ENCODE data around the gene DENND1A.

Gene DENND1A

DNA sequence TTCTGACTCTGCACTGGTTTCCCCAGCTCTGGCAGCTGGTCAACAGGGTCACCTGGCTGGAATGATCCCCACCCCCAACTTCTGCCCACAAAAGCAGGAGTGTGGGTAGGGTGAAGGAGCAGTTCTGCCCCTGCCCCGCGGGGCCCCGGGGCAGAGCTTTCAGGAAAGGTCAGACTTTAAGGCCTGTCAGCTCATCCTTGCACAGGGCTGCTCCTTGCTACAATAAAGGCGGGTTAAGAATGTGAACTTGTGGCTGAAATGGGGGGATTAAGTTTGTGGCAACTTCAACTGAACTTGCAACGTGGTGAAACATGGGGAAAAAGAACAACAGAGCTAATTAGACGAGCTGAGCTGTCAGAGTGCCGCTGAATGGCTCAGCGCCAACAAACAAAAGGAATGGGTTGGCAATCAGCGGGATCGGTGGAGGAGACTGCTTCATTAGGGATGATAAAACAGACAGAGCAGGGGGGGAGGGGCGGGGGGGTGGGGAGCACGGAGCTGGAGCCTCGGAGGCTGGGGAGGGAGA lies 523.2 kb downstream of the DENND1A start:
- H2BK15ac ChIP-seq (ENCODE audit: low read length): no peak overlapping the region
- no peak overlapping the region for H2BK5ac ChIP-seq (ENCODE audit: low read length)
- peaks cover 0 to 2% (median 0%) of the 10 kb centered on the region in 3 experiments for H3K27me3 ChIP-seq (ENCODE audit: control insufficient read depth in 3 of 3, insufficient read depth in 3 of 3, low read depth in 1 of 3, low read length in 3 of 3)
- no peak overlapping the region for H2BK120ac ChIP-seq (ENCODE audit: low read depth, low read length)
- H4K91ac ChIP-seq (ENCODE audit: low read depth, low read length, poor library complexity): no peak overlapping the region
- H3K4me2 ChIP-seq (ENCODE audit: insufficient read depth, low read length, poor library complexity, severe bottlenecking): peak overlapping the region; percentile 35
- H4K8ac ChIP-seq (ENCODE audit: low read depth, low read length): no peak overlapping the region
- no peak overlapping the region for H3K14ac ChIP-seq (ENCODE audit: low read length)
- peaks cover 26 to 48% of the 10 kb centered on the region in 2 donors for H3K4me1 ChIP-seq (ENCODE audit: control insufficient read depth in 2 of 2, insufficient read depth in 1 of 2, low read depth in 1 of 2, low read length in 2 of 2)
- H2AK5ac ChIP-seq (ENCODE audit: low read depth, low read length): no peak overlapping the region
- H3K9ac ChIP-seq (ENCODE audit: low read depth, low read length, poor library complexity): no peak overlapping the region
- H3K18ac ChIP-seq (ENCODE audit: low read length): no peak overlapping the region
- DNase-seq (ENCODE audit: low spot score): peak; percentile 60
- H3K23ac ChIP-seq (ENCODE audit: low read depth, low read length, poor library complexity): no peak overlapping the region
- H3K79me1 ChIP-seq (ENCODE audit: low read depth, low read length): no peaks in the 10 kb centered on the region
- H3K4me3 ChIP-seq (ENCODE audit: low read length in 2 of 2): peak overlapping the region in 1 of 2 donors; percentile 19
- H2BK12ac ChIP-seq (ENCODE audit: low read length): no peak overlapping the region
- H2AFZ ChIP-seq (ENCODE audit: low read length): peak overlapping the region; percentile 68
- no peaks in the 10 kb centered on the region for H3K9me3 ChIP-seq (replicated peaks in 1 of 2; ENCODE audit: control insufficient read depth in 2 of 2, insufficient read depth in 1 of 2, low read depth in 1 of 2, low read length in 2 of 2)
- no peak overlapping the region for H3K27ac ChIP-seq (replicated peaks; ENCODE audit: low read length)
- H3K36me3 ChIP-seq (replicated peaks in 1 of 2; ENCODE audit: control insufficient read depth in 2 of 2, insufficient read depth in 2 of 2, low read length in 2 of 2): no peaks in the 10 kb centered on the region
- WGBS, 2 donors (ENCODE audit: extremely low coverage in 2 of 2, insufficient read length in 2 of 2, insufficient replicate concordance in 1 of 2): no CpG with 5 or more reads among the region's 13 CpGs
- no peak overlapping the region for H3K4ac ChIP-seq (ENCODE audit: low read length)

DNA sequence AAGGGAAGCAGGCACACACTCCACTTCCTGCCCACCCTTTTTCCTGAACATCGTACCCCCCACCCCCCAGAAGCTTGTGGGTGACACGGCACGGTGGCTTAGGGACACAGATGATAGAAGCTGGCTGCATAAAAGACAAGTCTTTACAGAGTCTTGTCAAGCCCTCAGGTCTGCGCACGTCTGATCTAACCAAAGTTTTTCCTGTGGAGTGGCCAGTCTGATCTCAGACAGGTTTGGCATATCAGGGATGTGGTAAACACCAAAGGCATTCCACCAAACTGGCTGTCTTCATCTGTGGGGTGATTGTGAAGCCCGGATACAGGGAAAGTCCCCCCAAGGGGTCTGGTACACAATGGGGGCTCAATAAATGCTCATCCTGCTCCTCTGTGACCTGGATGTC lies 523.9 kb downstream of the DENND1A start:
- H4K8ac ChIP-seq (ENCODE audit: low read depth, low read length): no peak overlapping the region
- H3K9ac ChIP-seq (ENCODE audit: low read depth, low read length, poor library complexity): no peak overlapping the region
- H2BK5ac ChIP-seq (ENCODE audit: low read length): no peak overlapping the region
- no peaks in the 10 kb centered on the region for H3K36me3 ChIP-seq (replicated peaks in 1 of 2; ENCODE audit: control insufficient read depth in 2 of 2, insufficient read depth in 2 of 2, low read length in 2 of 2)
- no peak overlapping the region for H4K91ac ChIP-seq (ENCODE audit: low read depth, low read length, poor library complexity)
- no peak overlapping the region for H2BK12ac ChIP-seq (ENCODE audit: low read length)
- no peak overlapping the region for H2AK5ac ChIP-seq (ENCODE audit: low read depth, low read length)
- peaks cover 26 to 51% of the 10 kb centered on the region in 2 donors for H3K4me1 ChIP-seq (ENCODE audit: control insufficient read depth in 2 of 2, insufficient read depth in 1 of 2, low read depth in 1 of 2, low read length in 2 of 2)
- H3K14ac ChIP-seq (ENCODE audit: low read length): no peak overlapping the region
- H3K4ac ChIP-seq (ENCODE audit: low read length): no peak overlapping the region
- H2BK120ac ChIP-seq (ENCODE audit: low read depth, low read length): no peak overlapping the region
- no peaks in the 10 kb centered on the region for H3K9me3 ChIP-seq (replicated peaks in 1 of 2; ENCODE audit: control insufficient read depth in 2 of 2, insufficient read depth in 1 of 2, low read depth in 1 of 2, low read length in 2 of 2)
- H2AFZ ChIP-seq (ENCODE audit: low read length): peak overlapping the region; percentile 68
- no peak overlapping the region for H3K27ac ChIP-seq (replicated peaks; ENCODE audit: low read length)
- H3K79me1 ChIP-seq (ENCODE audit: low read depth, low read length): no peaks in the 10 kb centered on the region
- H3K18ac ChIP-seq (ENCODE audit: low read length): no peak overlapping the region
- no peak overlapping the region for H3K4me2 ChIP-seq (ENCODE audit: insufficient read depth, low read length, poor library complexity, severe bottlenecking)
- no peak overlapping the region for H3K4me3 ChIP-seq (ENCODE audit: low read length in 2 of 2)
- H2BK15ac ChIP-seq (ENCODE audit: low read length): no peak overlapping the region
- peaks cover 0 to 2% (median 0%) of the 10 kb centered on the region in 3 experiments for H3K27me3 ChIP-seq (ENCODE audit: control insufficient read depth in 3 of 3, insufficient read depth in 3 of 3, low read depth in 1 of 3, low read length in 3 of 3)
- no peak overlapping the region for H3K23ac ChIP-seq (ENCODE audit: low read depth, low read length, poor library complexity)
- WGBS, 2 donors (ENCODE audit: extremely low coverage in 2 of 2, insufficient read length in 2 of 2, insufficient replicate concordance in 1 of 2): no CpG with 5 or more reads among the region's 6 CpGs
- no peak for DNase-seq (ENCODE audit: low spot score)

DNA sequence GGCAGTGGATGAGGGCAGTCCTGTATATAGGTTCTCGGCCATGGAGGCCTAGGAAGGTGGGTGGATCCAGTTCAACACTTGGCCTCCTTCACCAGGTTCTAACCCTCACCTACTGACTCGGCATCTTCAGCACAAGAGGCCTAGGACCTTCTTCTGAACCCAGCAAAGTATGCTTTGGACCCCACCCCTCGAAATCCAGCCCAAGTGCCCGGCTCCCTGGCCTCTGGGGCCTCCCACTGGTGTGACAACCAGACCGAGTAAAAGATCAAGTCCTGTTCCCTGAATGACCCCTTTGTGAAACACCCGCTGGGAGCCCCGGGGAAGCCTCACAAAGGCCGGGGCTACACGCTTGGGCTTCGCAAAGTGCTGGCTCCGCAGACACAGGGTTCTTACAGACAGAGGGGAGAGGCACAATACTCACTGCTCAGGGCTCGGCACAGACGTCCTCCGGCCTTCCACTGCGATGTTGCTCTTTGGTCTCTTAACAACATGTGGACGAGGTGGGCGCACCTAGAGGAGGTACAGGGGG lies 526.9 kb downstream of the DENND1A start:
- no peak overlapping the region for H3K14ac ChIP-seq (ENCODE audit: low read length)
- no peaks in the 10 kb centered on the region for H3K36me3 ChIP-seq (replicated peaks in 1 of 2; ENCODE audit: control insufficient read depth in 2 of 2, insufficient read depth in 2 of 2, low read length in 2 of 2)
- H2AK5ac ChIP-seq (ENCODE audit: low read depth, low read length): peak overlapping the region; percentile 33
- peak overlapping the region; percentile 56 for H3K18ac ChIP-seq (ENCODE audit: low read length)
- no peak overlapping the region for H3K4me2 ChIP-seq (ENCODE audit: insufficient read depth, low read length, poor library complexity, severe bottlenecking)
- H3K79me1 ChIP-seq (ENCODE audit: low read depth, low read length): no peaks in the 10 kb centered on the region
- H3K9ac ChIP-seq (ENCODE audit: low read depth, low read length, poor library complexity): no peak overlapping the region
- H3K9me3 ChIP-seq (replicated peaks in 1 of 2; ENCODE audit: control insufficient read depth in 2 of 2, insufficient read depth in 1 of 2, low read depth in 1 of 2, low read length in 2 of 2): no peaks in the 10 kb centered on the region
- H2AFZ ChIP-seq (ENCODE audit: low read length): no peak overlapping the region
- H2BK12ac ChIP-seq (ENCODE audit: low read length): no peak overlapping the region
- no peak overlapping the region for H3K23ac ChIP-seq (ENCODE audit: low read depth, low read length, poor library complexity)
- peaks cover 24 to 47% of the 10 kb centered on the region in 2 donors for H3K4me1 ChIP-seq (ENCODE audit: control insufficient read depth in 2 of 2, insufficient read depth in 1 of 2, low read depth in 1 of 2, low read length in 2 of 2)
- H4K8ac ChIP-seq (ENCODE audit: low read depth, low read length): no peak overlapping the region
- H3K4me3 ChIP-seq (ENCODE audit: low read length in 2 of 2): no peak overlapping the region
- no peak overlapping the region for H2BK120ac ChIP-seq (ENCODE audit: low read depth, low read length)
- no peak overlapping the region for H4K91ac ChIP-seq (ENCODE audit: low read depth, low read length, poor library complexity)
- H2BK5ac ChIP-seq (ENCODE audit: low read length): no peak overlapping the region
- H2BK15ac ChIP-seq (ENCODE audit: low read length): no peak overlapping the region
- DNase-seq (ENCODE audit: low spot score): no peak
- no peak overlapping the region for H3K27ac ChIP-seq (replicated peaks; ENCODE audit: low read length)
- no peak overlapping the region for H3K4ac ChIP-seq (ENCODE audit: low read length)
- no CpG with 5 or more reads among the region's 17 CpGs for WGBS, 2 donors (ENCODE audit: extremely low coverage in 2 of 2, insufficient read length in 2 of 2, insufficient replicate concordance in 1 of 2)
- peaks cover 0 to 2% (median 0%) of the 10 kb centered on the region in 3 experiments for H3K27me3 ChIP-seq (ENCODE audit: control insufficient read depth in 3 of 3, insufficient read depth in 3 of 3, low read depth in 1 of 3, low read length in 3 of 3)

DNA sequence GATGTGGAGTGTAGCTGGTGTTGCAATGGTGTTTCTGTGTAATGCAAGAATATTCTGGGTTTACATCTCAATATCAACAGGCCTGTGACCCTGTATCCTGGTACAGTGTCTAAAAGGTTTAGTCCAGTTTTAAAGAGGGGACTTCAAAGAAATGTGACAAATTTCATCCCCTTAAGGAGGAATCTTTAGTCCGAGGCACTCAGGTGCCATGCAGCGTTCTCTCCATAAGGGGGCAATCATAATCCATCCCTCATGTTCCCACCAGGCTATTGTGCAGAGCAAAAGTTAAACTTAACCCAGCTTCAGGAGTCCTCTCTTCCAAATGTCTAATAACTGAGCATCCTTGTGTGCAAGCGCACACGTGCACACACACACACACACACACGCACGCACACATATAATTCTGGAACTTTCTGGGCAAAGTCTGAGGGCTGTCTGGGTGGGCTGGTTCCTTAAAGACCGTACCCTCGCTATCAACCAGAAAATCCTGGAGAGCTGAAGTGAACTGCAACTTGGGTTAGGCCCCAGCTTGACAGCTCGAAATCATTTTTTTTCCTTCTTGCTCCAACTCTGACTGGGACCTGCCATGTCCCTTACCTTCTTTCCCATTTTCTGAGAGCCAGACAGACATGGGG lies 527.9 kb downstream of the DENND1A start:
- DNase-seq (ENCODE audit: low spot score): peak; percentile 64
- no peak overlapping the region for H2BK12ac ChIP-seq (ENCODE audit: low read length)
- peaks cover 0 to 2% (median 0%) of the 10 kb centered on the region in 3 experiments for H3K27me3 ChIP-seq (ENCODE audit: control insufficient read depth in 3 of 3, insufficient read depth in 3 of 3, low read depth in 1 of 3, low read length in 3 of 3)
- H2BK15ac ChIP-seq (ENCODE audit: low read length): no peak overlapping the region
- no peak overlapping the region for H3K4me3 ChIP-seq (ENCODE audit: low read length in 2 of 2)
- H2AFZ ChIP-seq (ENCODE audit: low read length): no peak overlapping the region
- peaks cover 21 to 40% of the 10 kb centered on the region in 2 donors for H3K4me1 ChIP-seq (ENCODE audit: control insufficient read depth in 2 of 2, insufficient read depth in 1 of 2, low read depth in 1 of 2, low read length in 2 of 2)
- H2BK5ac ChIP-seq (ENCODE audit: low read length): no peak overlapping the region
- H4K91ac ChIP-seq (ENCODE audit: low read depth, low read length, poor library complexity): no peak overlapping the region
- H3K23ac ChIP-seq (ENCODE audit: low read depth, low read length, poor library complexity): no peak overlapping the region
- no CpG with 5 or more reads among the region's 9 CpGs for WGBS, 2 donors (ENCODE audit: extremely low coverage in 2 of 2, insufficient read length in 2 of 2, insufficient replicate concordance in 1 of 2)
- H3K79me1 ChIP-seq (ENCODE audit: low read depth, low read length): no peaks in the 10 kb centered on the region
- H3K36me3 ChIP-seq (replicated peaks in 1 of 2; ENCODE audit: control insufficient read depth in 2 of 2, insufficient read depth in 2 of 2, low read length in 2 of 2): no peaks in the 10 kb centered on the region
- H3K9me3 ChIP-seq (replicated peaks in 1 of 2; ENCODE audit: control insufficient read depth in 2 of 2, insufficient read depth in 1 of 2, low read depth in 1 of 2, low read length in 2 of 2): no peaks in the 10 kb centered on the region
- no peak overlapping the region for H2BK120ac ChIP-seq (ENCODE audit: low read depth, low read length)
- no peak overlapping the region for H4K8ac ChIP-seq (ENCODE audit: low read depth, low read length)
- no peak overlapping the region for H3K4ac ChIP-seq (ENCODE audit: low read length)
- H3K18ac ChIP-seq (ENCODE audit: low read length): peak overlapping the region; percentile 82
- no peak overlapping the region for H3K4me2 ChIP-seq (ENCODE audit: insufficient read depth, low read length, poor library complexity, severe bottlenecking)
- no peak overlapping the region for H3K14ac ChIP-seq (ENCODE audit: low read length)
- H2AK5ac ChIP-seq (ENCODE audit: low read depth, low read length): no peak overlapping the region
- no peak overlapping the region for H3K9ac ChIP-seq (ENCODE audit: low read depth, low read length, poor library complexity)
- no peak overlapping the region for H3K27ac ChIP-seq (replicated peaks; ENCODE audit: low read length)

Data from neuronal stem cell (in vitro differentiated cells).